IMR-90 (cell line): ENCODE measurements around the gene DNAH8.

Source experiments
- CHD1 ChIP-seq: IDR thresholded peaks from 2 replicates; pipeline ENCODE4 v1.6.1; 2012; ENCODE audit warnings: low read depth, low read length, improper control_type of control experiment
- MAFK ChIP-seq: IDR thresholded peaks from 2 replicates; pipeline ENCODE4 v1.6.1; 2012; ENCODE audit warnings: low read depth, low read length, improper control_type of control experiment
- POLR2A ChIP-seq: IDR thresholded peaks from 2 replicates; pipeline ENCODE4 v1.6.1; 2012; ENCODE audit warnings: mild to moderate bottlenecking, low read depth, low read length
- RAD21 ChIP-seq: IDR thresholded peaks from 2 replicates; pipeline ENCODE4 v1.6.1; 2012; ENCODE audit warnings: low read length, improper control_type of control experiment
- RCOR1 ChIP-seq: IDR thresholded peaks from 2 replicates; pipeline ENCODE4 v1.6.1; 2012; ENCODE audit warnings: mild to moderate bottlenecking, low read length, improper control_type of control experiment; ENCODE audit not compliant: insufficient replicate concordance
- RFX5 ChIP-seq: IDR thresholded peaks from 2 replicates; pipeline ENCODE4 v1.8.0; 2012; ENCODE audit warnings: low read depth, mild to moderate bottlenecking, low read length, moderate library complexity
- SMC3 ChIP-seq: fragments of 150-350 bp; IDR thresholded peaks from 2 replicates; pipeline ENCODE4 v1.6.1; 2016; ENCODE audit warnings: low read depth, mild to moderate bottlenecking, antibody characterized with exemption, low read length, moderate library complexity
- TF ChIP-seq, protein P1 (sequence below): conservative IDR thresholded peaks from 2 replicates; pipeline ENCODE4 v1.5.1; 2012; ENCODE audit warnings: mild to moderate bottlenecking, low read depth, low read length, improper control_type of control experiment

DNA sequence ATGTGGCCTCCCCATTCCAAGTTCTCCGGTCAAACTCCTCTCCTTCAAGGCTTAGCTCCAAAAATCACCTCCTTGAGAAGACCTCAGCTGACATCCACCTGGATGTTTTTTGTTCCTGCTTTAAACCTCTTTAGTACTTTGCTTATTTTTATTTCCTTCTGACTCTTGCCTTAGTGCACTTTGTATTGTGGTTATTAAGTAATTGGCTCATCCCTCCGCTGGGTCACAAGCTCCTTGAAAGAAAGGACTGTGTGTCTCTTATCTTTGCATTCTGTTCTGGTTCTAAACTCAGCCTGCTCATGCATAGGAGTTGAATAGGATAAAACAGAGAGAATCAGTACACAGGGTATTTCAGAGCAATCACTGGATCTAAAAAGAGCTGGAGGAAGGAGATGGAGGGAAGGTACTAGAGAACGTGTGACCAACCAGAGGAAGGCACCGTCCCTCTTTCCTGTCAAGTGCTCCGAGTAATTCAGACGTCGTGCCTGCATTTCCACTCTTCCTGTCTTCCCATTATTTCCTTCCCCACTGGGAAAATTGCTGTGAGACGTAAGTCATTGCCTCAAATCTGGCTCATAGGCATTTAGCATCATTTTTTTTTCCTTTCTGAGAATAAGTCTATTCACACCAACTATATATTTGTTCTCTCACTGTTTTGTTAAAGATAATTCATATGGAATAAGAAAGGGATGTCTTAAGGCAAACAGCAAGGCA is 273.8 kb downstream of the DNAH8 start:
- TF ChIP-seq, protein P1, sequence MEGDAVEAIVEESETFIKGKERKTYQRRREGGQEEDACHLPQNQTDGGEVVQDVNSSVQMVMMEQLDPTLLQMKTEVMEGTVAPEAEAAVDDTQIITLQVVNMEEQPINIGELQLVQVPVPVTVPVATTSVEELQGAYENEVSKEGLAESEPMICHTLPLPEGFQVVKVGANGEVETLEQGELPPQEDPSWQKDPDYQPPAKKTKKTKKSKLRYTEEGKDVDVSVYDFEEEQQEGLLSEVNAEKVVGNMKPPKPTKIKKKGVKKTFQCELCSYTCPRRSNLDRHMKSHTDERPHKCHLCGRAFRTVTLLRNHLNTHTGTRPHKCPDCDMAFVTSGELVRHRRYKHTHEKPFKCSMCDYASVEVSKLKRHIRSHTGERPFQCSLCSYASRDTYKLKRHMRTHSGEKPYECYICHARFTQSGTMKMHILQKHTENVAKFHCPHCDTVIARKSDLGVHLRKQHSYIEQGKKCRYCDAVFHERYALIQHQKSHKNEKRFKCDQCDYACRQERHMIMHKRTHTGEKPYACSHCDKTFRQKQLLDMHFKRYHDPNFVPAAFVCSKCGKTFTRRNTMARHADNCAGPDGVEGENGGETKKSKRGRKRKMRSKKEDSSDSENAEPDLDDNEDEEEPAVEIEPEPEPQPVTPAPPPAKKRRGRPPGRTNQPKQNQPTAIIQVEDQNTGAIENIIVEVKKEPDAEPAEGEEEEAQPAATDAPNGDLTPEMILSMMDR: no peak
- TF ChIP-seq POLR2A (no peak), SMC3 (no peak), RAD21 (no peak), RFX5 (no peak), MAFK (no peak), CHD1 (no peak), RCOR1 (no peak)
